HEK293 (cell line): Measurements from ENCODE around the gene COL9A3.

Experiments used
- CTCF ChIP-seq: fragments of 450-650 bp; formaldehyde crosslinking; IDR thresholded peaks from 2 replicates; pipeline ENCODE4 v1.5.1; 2016; ENCODE audit warnings: missing biosample characterization, missing genetic modification characterization
- KLF9 ChIP-seq: fragments of 450-650 bp; formaldehyde crosslinking; IDR thresholded peaks from 2 replicates; pipeline ENCODE4 v1.5.1; 2016; ENCODE audit warnings: missing biosample characterization, missing genetic modification characterization, low read depth
- MEIS1 ChIP-seq: sonication (generic); formaldehyde crosslinking; IDR thresholded peaks from 2 replicates; pipeline ENCODE4 v1.8.1; 2022; ENCODE audit warnings: missing genetic modification reagents, mild to moderate bottlenecking, borderline replicate concordance
- PATZ1 ChIP-seq: fragments of 450-650 bp; formaldehyde crosslinking; IDR thresholded peaks from 2 replicates; pipeline ENCODE4 v1.5.1; 2016; ENCODE audit warnings: missing biosample characterization, missing genetic modification characterization
- SETDB1 ChIP-seq: IDR thresholded peaks from one replicate; pipeline ENCODE4 v1.6.1; 2017; ENCODE audit warnings: mild to moderate bottlenecking, low read length, moderate library complexity, mixed read lengths; ENCODE audit not compliant: insufficient read length
- YY1 ChIP-seq: fragments of 450-650 bp; formaldehyde crosslinking; IDR thresholded peaks from 2 replicates; pipeline ENCODE4 v1.5.1; 2018; ENCODE audit warnings: missing biosample characterization, missing genetic modification characterization
- ZNF114 ChIP-seq: fragments of 450-650 bp; formaldehyde crosslinking; IDR thresholded peaks from 2 replicates; pipeline ENCODE4 v1.5.0; 2017; ENCODE audit warnings: missing biosample characterization, missing genetic modification characterization
- ZNF140 ChIP-seq: fragments of 450-650 bp; formaldehyde crosslinking; IDR thresholded peaks from 2 replicates; pipeline ENCODE4 v1.5.1; 2016; ENCODE audit warnings: missing biosample characterization, missing genetic modification characterization
- ZNF335 ChIP-seq: fragments of 450-650 bp; formaldehyde crosslinking; conservative IDR thresholded peaks from 2 replicates; pipeline ENCODE4 v1.5.1; 2016; ENCODE audit warnings: missing biosample characterization, missing genetic modification characterization
- ZNF394 ChIP-seq: fragments of 450-650 bp; formaldehyde crosslinking; IDR thresholded peaks from 2 replicates; pipeline ENCODE4 v1.5.1; 2016; ENCODE audit warnings: missing biosample characterization, missing genetic modification characterization, mild to moderate bottlenecking, moderate library complexity, borderline replicate concordance
- ZNF521 ChIP-seq: fragments of 450-650 bp; formaldehyde crosslinking; IDR thresholded peaks from 2 replicates; pipeline ENCODE4 v1.5.1; 2017; ENCODE audit warnings: missing biosample characterization, mild to moderate bottlenecking, missing genetic modification characterization
- ZNF645 ChIP-seq: fragments of 450-650 bp; formaldehyde crosslinking; IDR thresholded peaks from 2 replicates; pipeline ENCODE4; 2016; ENCODE audit warnings: missing biosample characterization, missing genetic modification characterization
- ZSCAN5A ChIP-seq: fragments of 450-650 bp; formaldehyde crosslinking; IDR thresholded peaks from 2 replicates; pipeline ENCODE4 v1.5.1; 2016; ENCODE audit warnings: missing biosample characterization, missing genetic modification characterization

GRCh38 chr20:62814709-62815065 is 2.2 kb upstream of the COL9A3 start:
- TF ChIP-seq CTCF (tag by site-specific recombination) (no peak), PATZ1 (tag by site-specific recombination) (no peak), ZNF521 (tag by site-specific recombination) (no peak), KLF9 (no peak), ZSCAN5A (tag by site-specific recombination) (no peak), ZNF645 (no peak), YY1 (no peak), MEIS1 (no peak), ZNF335 (no peak), ZNF140 (tag by site-specific recombination) (no peak), ZNF394 (tag by site-specific recombination) (no peak), ZNF114 (tag by site-specific recombination) (no peak), SETDB1 (no peak)
